Breast epithelium (tissue), 3 donors: ENCODE measurements around the gene THADA.

Source experiments
- CTCF ChIP-seq, 3 donors: fragments of 450-650 bp; IDR thresholded peaks; one replicate each; pipeline ENCODE4 v1.5.1; 2016 to 2017; ENCODE audit warnings: antibody characterized with exemption in 3 of 3, mild to moderate bottlenecking in 3 of 3, moderate library complexity in 3 of 3
- POLR2A ChIP-seq: fragments of 450-650 bp; IDR thresholded peaks from one replicate; pipeline ENCODE4 v1.6.1; 2016; ENCODE audit warnings: antibody characterized with exemption, mild to moderate bottlenecking, moderate library complexity

GRCh38 chr2:43399098-43399497, 196.7 kb downstream of the THADA start:
- TF ChIP-seq CTCF (IDR thresholded peaks at IDR 0.05) (no peak), POLR2A (no peak)
